Astrocyte (in vitro differentiated cells and primary cell): ENCODE results near the gene SAC3D1.

ENCODE experiments used
- EZH2 ChIP-seq: IDR thresholded peaks from 2 replicates; pipeline ENCODE4 v1.6.1; 2012; ENCODE audit warnings: mild to moderate bottlenecking, low read length, inconsistent platforms; ENCODE audit not compliant: insufficient read depth
- TF ChIP-seq, protein P1 (sequence below): IDR thresholded peaks from 2 replicates; pipeline ENCODE4 v1.5.1; 2011; ENCODE audit warnings: low read depth, mild to moderate bottlenecking, inconsistent platforms, low read length, moderate library complexity; ENCODE audit not compliant: insufficient read depth

DNA sequence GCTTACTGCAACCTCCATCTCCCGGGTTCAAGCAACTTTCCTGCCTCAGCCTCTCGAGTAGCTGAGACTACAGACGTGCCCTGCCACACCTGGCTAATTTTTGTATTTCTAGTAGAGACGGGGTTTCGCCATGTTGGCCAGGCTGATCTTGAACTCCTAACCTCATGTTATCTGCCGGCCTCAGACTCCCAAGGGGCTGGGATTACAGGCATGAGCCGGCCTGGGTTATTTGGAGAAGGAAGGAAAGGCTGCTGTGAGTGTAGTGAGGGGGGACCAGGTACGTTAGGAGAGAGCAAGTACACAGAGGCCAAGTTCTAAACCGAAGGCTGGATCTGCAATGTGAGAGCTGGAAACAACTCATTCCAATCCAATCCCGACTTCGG, 44.7 kb upstream of the SAC3D1 start:
- TF ChIP-seq, protein P1, sequence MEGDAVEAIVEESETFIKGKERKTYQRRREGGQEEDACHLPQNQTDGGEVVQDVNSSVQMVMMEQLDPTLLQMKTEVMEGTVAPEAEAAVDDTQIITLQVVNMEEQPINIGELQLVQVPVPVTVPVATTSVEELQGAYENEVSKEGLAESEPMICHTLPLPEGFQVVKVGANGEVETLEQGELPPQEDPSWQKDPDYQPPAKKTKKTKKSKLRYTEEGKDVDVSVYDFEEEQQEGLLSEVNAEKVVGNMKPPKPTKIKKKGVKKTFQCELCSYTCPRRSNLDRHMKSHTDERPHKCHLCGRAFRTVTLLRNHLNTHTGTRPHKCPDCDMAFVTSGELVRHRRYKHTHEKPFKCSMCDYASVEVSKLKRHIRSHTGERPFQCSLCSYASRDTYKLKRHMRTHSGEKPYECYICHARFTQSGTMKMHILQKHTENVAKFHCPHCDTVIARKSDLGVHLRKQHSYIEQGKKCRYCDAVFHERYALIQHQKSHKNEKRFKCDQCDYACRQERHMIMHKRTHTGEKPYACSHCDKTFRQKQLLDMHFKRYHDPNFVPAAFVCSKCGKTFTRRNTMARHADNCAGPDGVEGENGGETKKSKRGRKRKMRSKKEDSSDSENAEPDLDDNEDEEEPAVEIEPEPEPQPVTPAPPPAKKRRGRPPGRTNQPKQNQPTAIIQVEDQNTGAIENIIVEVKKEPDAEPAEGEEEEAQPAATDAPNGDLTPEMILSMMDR, result no peak
- TF ChIP-seq EZH2, result no peak
